Measurements from ENCODE around the gene TIMP2.
A peak's percentile ranks its signal among the peaks of the same experiment; 100 is the strongest.
"Not testable (repeated sequence)": the region's sequence is repeated elsewhere in the genome, so short reads cannot be mapped to it uniquely, and the experiment has no call there.

TIMP2 gene

DNA sequence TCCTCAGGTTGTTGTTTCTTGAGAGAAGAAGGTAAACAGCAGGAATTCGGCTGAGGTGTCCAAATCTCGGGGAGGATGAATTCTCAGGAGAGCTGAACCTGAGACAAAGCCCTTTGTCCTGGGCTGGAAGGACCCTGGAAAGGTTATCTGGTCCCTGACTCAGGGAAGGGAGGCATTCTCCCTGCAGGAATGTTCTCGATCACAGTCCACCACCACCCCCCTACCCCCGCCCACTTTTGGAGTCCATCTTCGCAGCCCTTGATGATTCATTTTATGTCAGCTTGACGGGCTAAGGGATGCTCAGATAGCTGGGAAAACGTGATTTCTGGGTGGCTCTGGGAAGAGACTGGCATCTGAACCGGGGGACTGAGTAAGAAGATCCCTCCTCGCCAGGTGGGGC, 20.8 kb downstream of the TIMP2 start:
- no peak for DNase-seq

DNA sequence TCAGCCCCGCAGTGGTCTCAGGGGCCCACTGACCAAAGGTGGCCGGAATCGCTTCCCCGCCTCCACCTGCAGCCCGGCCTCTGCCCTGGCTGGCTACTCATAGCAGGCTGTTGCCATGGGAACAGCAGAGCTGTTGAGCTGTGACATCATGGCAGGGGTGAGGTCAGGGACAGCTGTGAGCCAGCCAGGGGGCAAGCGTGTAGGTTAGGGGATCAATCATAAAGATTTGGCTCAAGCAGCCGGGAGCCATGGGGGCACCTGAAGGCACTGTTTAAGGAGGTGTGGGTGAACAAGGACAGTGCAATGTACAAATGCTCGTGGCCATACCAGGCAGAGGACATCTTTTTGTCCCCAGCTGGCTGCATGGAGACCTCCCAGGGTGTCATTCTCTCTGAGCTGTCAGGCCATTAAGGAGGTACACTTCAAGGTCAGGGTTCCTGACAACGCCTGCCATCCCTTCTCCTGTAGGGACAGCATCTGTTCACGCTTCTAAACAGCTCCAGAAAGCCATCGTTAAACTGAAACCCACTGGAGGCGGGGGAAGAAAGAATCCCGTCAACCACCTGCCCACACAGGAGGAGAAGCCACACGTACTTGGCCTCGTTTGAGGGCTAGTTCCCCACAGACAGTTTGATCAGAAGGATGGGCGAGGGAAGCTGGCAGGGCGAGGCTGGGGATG, 21.9 kb downstream of the TIMP2 start, which contains the start of gene CEP295NL:
Gene CEP295NL (minus strand): TSS at position 101 of the 679 bp plus-strand sequence. CDS start 1,373 bp downstream, outside the sequence.
- DNase-seq, result no peak

DNA sequence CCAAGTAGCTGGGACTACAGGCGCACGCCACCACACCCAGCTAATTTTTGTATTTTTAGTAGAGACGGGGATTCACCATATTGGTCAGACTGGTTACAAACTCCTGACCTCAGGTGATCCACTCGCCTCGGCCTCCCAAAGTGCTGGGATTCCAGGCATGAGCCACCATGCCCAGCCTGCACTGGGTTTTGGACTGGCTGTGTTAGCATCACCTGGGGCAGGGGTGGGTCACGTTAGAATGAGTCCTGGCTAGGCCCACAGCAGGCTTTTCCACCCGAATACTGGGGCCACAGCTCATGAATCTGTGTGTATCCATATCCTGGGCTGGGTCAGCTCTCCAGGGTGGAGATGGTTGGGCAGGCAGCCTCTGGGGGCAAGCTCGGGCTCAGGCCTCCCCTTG, 23.0 kb downstream of the TIMP2 start:
- DNase-seq, result not testable (repeated sequence)

DNA sequence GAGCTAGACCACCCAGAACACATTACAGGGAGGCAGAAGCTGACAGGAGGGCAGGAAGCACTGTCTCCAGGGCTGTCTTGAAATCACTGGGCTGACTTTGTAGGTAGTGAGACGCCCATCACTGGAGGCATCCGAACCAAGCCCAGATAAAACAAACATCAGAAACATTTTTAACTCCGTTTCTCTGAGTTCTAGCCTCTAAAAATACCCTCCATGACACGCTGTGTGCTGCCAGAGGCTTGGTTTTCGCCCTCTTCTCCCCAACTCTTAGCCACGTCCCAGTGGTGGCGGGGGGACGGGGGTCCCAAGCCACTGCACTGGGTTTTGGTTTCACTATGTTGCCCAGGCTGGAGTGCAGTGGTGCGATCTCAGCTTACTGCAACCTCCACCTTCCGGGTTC, 23.4 kb downstream of the TIMP2 start:
- DNase-seq, result no peak

DNA sequence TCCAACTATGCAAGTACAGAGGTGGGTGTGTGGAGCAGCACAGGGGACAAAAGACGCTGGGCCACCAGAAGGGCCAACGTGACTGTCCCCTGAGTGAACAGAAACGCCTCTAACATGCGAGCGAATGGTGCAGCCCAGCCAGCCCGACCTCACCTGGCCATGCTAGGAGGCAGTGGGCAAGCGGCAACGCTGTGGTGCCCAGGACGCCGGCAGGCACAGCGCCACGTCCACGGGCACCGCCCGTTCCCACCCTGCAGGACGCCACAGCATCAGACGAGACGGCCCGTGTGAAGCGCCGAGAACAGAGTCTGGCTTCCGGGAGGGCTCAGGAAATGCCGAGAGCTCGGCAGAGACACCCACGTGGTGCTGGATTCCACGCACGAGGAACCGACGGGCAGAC, 24.4 kb downstream of the TIMP2 start:
- no peak for DNase-seq

DNA sequence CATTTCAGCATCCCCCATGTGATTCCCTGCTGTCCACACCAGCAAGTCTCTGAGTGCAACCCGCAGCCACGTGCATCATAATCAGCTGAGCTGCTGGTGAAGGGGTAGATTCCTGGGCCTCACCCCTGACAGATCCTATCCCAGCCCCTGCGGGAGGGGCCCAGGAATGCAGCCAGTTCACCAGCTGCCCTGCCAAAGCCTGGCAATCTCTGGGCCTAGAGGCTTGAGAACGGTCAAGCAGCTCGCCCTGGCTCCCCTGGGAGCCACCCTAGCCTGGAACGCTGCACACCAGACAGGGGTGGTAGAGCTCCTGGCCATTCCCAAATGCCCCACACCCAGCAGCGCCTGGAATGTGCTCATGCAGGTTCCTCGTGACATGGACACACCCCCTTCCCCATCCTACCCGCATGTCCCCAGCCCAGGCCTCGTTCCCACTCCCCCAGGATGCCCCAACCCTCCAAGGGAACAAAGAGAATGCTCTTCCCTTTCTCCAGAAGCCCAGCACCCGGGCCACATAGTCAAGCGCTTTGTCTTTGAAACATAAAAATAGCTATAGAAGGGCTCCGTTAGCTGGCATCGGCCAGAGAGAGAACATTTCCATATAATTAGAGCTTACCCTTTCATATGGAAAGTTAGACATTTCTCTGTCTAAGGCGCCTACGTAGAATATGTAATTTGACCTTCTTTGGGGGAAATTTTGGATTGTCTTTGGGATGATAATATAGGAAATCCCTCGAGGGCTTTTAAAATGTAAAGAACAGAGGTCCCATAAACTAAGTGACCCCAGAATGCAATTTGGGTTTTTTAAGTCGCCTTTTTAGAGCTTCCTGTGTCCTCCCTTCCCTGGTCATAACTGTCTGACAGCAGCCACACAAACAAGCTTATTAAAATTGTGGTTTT, 25.6 kb downstream of the TIMP2 start:
- DNase-seq, result no peak

DNA sequence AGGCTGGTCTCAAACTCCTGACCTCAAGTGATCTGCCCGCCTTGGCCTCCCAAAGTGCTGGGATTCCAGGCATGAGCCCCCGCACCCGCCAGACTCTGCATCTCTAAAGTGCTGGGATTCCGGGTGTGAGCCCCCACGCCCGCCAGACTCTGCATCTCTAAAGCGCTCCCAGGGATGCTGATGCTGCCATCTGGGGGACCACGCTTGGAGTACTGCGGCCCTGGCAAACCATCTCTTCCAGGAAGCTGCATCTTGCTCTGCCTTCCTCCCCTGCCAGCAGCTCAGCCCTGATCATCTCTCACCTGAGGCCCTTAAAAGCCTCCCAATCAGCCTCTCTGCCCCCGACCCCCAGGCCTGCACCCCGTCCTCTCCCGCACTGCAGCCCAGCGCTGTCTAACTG, 26.2 kb downstream of the TIMP2 start:
- no peak for DNase-seq

DNA sequence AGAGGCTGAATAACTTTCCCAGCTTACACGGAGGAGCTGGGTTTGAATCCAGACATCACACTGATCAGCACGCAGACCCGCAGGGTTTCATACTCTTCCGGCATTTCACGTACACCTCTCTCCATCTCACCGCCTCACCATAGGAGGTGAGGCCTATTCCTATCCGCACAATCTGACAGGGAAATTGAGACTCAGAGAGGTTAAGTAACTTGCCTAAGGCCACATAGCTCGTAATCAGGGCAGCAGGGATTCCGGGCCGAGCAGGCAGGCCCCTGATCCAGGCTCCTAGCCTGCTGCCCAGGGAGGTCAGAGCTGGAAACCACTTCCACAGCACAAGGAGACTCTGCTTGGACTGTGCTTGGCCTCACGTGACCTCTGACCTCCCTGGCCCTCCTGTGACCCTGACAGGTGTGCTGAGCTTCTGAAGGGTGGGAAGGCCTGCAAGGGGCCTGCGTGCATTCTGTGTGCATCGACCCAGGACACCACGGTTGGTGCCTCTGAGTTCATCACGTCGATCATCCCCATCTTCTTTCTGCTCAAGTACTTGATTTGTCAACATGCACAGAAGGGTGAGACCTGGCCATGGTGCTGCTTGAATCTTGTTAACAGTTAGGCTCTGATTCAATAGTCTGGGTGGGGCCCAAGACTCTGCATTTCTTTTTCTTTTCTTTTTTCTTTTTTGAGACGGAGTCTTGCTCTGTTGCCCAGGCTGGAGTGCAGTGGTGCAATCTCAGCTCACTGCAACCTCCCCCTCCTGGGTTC, 26.9 kb downstream of the TIMP2 start:
- DNase-seq, result no peak

DNA sequence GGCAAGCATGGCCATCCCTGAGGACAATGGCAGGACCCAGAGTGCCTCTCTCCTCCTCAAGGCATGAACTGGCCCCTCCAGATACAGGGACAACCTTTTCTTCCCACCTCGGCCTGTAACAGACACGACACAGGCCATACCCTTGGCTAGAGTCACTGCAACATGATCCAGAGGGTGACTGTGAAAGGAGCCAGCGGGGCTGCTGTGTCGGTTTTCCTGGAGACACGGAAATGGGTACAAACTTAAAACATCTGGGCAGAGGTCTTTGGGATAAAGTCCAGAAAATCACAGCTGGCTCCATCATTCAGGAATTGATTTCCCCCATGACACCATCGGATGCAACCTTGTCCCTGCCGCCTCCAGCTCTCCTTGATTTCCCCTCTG, 27.5 kb downstream of the TIMP2 start:
- no peak for DNase-seq

DNA sequence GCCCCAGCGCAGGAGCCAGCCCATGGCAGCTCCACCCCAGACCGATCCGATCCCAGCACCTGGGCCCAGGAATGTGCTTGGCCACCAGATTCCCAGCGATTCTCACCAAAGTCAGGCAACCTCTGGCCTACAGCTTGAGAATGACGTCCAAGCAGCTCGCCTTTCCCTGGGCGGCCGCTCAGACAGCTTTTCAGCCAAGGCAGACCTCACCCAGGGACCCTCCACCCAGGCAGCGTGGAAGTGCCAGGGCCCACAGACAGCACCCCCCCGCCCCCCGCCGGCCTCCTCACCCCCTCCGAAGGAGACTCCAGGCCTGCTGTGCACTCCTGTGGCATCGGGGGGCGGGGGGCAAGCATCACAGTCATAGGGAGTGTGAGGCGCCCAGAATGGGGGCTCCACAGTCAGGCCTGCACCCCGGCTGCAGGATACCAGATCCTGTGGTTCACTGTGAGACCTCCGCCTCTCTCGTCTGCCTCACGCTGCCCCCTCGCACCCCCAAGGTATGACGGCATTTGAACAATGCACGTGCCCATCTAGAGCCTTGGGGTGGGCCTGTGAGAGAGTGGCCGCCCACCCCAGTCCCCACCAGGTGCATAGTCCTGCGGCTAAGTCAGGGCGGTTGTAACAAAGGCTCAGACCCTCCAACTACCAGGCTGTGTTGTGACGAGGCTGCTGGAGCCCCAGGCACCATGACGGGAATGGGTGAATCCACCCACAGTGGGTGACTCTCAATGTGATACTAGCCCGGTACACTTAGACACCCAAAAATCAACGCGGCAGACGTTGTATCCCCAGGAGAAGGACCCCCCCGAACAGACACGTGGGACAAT, 28.1 kb downstream of the TIMP2 start:
- no peak for DNase-seq

DNA sequence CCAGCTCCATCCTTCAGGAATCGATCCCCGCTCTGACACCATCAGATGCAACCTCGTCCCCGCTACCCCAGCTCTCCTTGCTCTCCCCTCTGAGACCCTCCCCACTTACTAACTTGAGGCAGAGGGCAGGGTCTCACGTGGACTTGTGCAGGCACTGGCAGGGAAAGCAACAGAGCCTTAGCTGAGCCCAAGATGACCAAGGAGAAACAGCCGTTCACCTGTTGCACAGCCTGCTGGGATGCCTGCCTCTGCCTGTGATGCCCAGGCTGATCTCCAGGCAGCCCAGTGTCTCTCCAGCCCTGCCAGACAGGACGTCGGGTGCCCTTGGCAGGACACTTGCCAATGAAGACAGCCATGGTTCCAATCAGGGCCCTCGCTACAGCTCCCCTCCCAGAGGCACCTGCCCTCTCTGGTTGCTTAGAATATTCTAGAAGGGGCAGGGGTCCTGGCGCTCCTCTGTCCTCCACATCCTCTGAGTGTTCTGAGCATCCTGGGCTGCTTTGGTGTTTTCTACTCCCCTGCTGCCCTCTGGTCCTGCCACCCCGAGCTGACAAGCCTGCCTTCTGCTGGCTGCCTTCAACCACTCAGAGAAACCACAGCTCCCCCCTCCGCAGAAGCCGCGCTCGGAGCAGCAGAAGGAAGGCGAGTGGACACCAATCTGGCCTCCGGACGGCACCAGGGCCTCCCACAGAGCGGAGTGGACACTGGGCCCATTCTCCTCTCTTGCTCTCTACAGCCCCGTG, 28.9 kb downstream of the TIMP2 start:
- DNase-seq, result no peak

DNA sequence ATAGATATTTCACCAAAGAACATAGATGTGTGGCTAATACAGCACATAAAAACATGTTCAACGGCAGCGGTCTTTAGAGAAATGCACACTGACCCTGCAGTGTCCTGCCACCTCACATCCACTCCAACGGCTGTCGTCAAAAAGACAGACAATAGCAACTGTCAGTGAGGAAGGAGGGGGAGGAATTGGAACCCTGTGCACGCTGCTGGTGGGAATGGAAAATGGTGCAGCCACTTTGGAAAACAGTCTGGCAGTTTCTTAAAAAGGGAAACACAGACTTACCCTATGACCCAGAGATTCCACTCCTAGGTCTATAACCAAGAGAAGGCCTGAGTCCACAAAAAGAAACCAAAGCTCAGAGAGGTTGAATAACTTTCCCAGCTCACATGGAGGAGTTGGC, 29.9 kb downstream of the TIMP2 start:
- peak; percentile 61 for DNase-seq

DNA sequence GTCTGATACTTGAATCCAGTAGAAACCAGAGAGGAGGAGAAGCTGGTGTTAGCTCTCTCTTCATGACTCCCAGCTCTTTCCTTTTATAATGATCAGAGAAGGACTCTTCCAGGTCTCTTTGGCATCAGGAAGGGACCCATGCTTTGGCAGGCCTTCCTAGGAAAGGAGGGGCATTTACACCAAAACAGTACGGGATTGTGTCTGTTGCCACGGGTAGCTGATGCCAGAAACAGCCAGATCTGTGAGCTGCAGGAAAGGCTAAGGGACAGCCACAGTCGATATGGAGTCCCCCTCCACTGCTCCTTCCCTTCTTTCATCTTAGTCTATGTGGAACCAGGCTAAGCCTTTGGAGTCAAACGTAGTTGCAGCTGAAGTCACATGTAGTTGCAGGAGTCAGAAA, 31.5 kb downstream of the TIMP2 start:
- DNase-seq, result no peak

DNA sequence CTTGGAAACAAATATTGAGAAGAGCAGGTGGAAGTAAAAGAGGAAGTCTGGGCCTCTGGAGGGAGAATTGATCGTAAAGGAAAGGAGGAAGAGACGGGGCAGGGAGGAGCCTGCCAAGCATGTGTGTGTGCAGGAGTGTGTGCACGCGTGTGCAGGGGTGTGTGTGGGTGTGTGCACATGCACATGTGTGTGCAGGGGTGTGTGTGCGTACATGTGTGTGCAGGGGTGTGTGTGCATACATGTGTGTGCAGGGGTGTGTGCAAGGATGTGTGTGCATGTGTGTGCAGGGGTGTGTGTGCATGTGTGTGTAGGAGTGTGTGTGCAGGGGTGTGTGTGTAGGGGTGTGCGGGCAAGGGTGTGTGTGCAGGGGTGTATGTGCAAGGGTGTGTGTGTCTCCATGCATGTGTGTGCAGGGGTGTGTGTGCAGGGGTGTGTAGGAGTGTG, 32.2 kb downstream of the TIMP2 start:
- no peak for DNase-seq

DNA sequence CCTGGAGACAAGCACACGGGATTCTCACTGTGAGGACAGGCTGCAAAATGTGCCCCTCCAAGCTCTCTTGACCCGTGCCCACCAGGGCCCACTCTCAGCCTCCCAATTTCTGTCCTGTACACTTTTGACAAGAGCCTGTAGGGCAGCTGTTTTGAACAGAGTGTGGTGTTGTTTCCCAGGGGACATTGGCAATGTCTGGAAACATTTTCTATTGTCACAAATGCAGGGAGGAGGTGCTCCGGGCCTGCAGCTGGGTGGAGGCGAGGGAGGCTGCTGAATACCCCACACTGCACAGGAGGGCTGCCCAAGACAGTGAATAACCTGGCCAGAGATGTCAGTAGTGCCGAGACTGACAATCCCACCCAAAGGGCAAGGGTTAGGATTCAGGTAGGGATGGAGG, 32.7 kb downstream of the TIMP2 start:
- DNase-seq, result no peak

DNA sequence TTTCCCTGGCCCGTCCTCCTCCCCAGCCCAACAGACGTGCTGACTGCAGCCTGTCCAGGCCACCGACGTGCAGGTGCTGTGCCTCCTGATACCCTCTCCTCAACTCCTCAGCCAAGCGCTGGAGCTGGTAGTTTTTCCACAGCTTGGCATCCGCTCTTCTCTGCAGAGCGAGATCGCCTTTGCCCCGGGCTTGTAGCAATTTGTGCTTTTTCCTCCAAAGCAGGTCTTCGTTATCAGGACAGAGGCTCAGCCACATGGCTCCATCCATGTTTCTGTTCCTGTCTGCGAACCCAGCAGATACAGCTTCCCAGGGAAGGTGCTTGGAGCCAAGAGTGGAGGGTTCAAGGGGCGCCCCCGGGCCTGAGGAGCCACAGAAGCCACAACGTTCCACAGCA, 33.1 kb downstream of the TIMP2 start:
- DNase-seq, result no peak

DNA sequence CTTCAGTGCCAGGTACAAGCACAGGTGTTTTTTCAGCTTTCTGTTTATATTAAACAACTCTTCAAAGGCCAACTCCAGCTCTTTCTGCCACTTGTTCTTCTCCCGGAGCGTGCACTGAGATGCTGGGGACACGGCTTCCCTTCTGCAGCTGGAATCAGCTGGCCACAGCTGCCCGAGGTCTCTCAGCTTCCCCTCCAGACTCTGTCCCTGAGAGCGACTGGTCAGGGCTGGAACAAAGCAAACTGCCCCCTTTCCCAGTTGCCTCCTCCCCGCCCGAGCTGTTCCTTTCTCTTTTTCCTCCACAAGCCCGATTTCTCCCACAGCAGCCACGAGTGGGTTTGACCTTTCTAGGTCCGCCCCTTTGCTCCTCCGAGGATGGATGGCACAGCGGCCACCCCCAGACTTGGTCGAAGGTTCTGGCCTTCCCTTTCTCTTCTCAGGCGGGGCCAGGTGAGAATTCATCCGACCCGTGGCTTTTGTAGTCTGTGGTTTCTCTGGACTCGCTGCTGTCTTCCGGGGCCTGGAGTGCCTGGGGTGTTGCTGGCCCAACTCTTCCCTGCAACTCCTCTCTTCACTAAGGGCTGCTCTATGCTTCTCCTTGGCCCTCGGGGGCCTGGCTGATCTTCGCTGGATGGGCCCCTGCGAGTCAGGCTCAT, 33.7 kb downstream of the TIMP2 start:
- no peak for DNase-seq

DNA sequence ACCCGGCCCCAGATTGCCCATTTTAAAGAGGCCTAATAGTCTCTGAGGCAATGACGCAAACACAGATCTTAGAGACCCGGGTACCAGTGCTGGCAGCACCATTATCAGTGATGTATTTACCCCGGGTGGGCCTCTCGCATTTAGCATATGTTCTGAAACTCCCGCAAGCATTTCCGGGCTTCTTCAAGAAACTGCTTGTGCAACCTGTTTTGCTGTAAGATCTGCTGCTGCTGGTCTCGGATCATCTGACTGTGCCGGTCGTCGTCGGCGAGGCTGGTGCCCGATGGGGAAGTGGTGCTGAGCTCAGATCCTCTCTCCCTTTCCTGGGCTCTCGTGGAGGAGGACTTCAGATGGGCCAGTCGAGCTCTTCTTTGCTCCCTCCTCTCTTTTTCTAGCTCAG, 34.7 kb downstream of the TIMP2 start:
- DNase-seq, result no peak

DNA sequence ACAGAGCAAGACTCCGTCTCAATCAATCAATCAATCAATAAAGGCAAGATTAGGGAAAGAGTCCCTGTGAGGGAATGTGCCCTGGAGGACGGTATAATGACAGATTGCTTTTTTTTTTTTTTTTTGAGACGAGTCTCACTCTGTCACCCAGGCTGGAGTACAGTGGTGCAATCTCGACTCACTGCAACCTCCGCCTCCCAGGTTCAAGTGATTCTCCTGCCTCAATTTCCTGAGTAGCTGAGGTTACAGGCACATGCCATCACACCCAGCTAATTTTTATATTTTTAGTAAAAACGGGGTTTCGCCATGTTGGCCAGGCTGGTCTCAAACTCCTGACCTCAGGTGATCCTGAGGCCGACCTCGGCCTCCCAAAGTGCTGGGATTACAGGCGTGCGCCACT, 35.1 kb downstream of the TIMP2 start:
- not testable (repeated sequence) for DNase-seq

DNA sequence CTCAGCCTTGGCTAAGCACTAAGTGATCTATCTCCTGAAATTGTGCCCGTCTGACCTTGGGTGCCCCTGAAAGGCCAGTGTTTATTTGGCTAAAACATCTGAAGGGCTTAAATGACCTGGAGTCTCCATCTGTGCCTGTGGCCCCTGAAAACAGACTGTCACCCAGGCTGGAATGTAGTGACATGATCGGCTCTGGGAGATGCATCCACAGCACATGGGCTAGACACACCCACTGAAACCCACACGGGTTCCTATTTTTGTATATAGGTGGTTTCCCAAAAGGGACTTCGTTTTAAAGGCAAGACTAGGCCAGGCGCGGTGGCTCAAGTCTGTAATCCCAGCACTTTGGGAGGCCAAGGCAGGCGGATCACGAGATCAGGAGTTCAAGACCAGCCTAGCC, 35.7 kb downstream of the TIMP2 start:
- no peak for DNase-seq

DNA sequence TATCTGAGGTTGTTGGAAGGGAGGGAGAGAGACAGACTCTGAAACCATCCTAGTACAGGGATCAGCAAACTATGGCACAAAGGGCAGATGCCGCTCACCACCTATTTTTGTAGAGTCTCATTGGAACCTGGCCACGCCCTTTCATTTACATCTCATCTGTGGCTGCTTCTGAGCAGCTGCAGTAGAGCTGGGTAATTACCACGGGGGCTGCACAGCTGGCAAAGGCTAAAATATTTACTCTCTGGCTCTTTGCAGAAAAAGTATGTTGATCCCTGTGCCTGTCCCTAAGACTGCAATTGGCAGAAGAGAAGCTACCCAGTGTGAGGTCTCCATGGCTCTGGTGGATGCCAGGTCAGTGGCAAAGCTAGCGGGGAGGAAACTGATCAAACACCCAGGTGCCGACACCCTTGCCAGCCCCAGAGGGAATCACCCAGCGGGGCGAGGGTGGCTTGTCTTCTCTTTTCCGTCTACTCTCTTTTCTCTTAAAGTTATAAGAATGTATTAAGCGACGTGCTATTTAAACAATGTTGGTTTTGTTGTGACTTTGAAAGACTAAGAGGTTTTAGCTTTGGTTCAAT, 36.2 kb downstream of the TIMP2 start:
- peak; percentile 61 for DNase-seq

Measured in right hindlimb (tissue), 1 donor.